Measurements from ENCODE around the gene ARMH4. TPM values are rescaled to one million over a fixed set of nuclear protein-coding genes. Genes with fewer than 3 reads are reported as not detected.
A peak's percentile ranks its signal among the peaks of the same experiment; 100 is the strongest.

The ARMH4 gene
- total RNA-seq, 4 donors from 2014 or later = 0.41 to 2.8 (median 0.48) TPM; not detected in 1

- in situ Hi-C loops (cut with MboI; ENCODE audit: low pct_ligation_motif_present in 1 of 4, low pct_unique_long_range_greater_than_20kb in 1 of 4, low sequenced_read_pairs in 3 of 4) (loop anchor here in 3 of 4 donors (10.0 kb wide), 1 partner anchor 63 kb away; no protein-coding TSS in a partner anchor), intact Hi-C loops (cut with DNase I; ENCODE audit: low total_unique reads) (loop anchor here (5.0 kb wide), 1 partner anchor 61 kb away; no protein-coding TSS in a partner anchor)
- no peak for DNase-seq
- no peak for TF ChIP-seq CTCF (IDR thresholded peaks at IDR 0.05)
- TF ChIP-seq EP300 (IDR thresholded peaks at IDR 0.05; ENCODE audit: low read depth) = no peak
- no peak for TF ChIP-seq POLR2AphosphoS5 (IDR thresholded peaks at IDR 0.05)
- no peak for TF ChIP-seq POLR2A (IDR thresholded peaks at IDR 0.05)
- no peak overlapping the region for H3K27ac ChIP-seq
- H3K4me1 ChIP-seq = no peaks in the 10 kb centered on the region
- H3K36me3 ChIP-seq = no peaks in the 10 kb centered on the region
- H3K27me3 ChIP-seq = no peaks in the 10 kb centered on the region
- WGBS, 2 donors (ENCODE audit: low coverage in 1 of 2) = 68 to 73% methylated on average over 5 of the region's 5 CpGs
- H3K9me3 ChIP-seq = no peaks in the 10 kb centered on the region
- no peak overlapping the region for H3K4me3 ChIP-seq
Observed at GRCh38 chr14:58167891-58168290, 15.9 kb upstream of the ARMH4 start.

GRCh38 chr14:58167057-58167456, 15.0 kb upstream of the ARMH4 start:
- Histone ChIP-seq H3K27me3 (no peaks in the 10 kb centered on the region), H3K9me3 (no peaks in the 10 kb centered on the region), H3K36me3 (no peaks in the 10 kb centered on the region), H3K27ac (no peak overlapping the region), H3K4me3 (no peak overlapping the region), H3K4me1 (no peaks in the 10 kb centered on the region)
- in situ Hi-C loops (cut with MboI; ENCODE audit: low pct_ligation_motif_present in 1 of 4, low pct_unique_long_range_greater_than_20kb in 1 of 4, low sequenced_read_pairs in 3 of 4) = loop anchor here in 3 of 4 donors (10.0 kb wide), 1 partner anchor 62 kb away; no protein-coding TSS in a partner anchor
- no peak for DNase-seq
- WGBS, 2 donors (ENCODE audit: low coverage in 1 of 2) = 52% methylated on average over 1 of the region's 1 CpG; no CpG with 5 or more reads in 1 of the 2 donors
- TF ChIP-seq POLR2A (IDR thresholded peaks at IDR 0.05) = no peak
- TF ChIP-seq CTCF (IDR thresholded peaks at IDR 0.05) = no peak
- TF ChIP-seq EP300 (IDR thresholded peaks at IDR 0.05; ENCODE audit: low read depth) = no peak
- TF ChIP-seq POLR2AphosphoS5 (IDR thresholded peaks at IDR 0.05) = no peak
- intact Hi-C loops (cut with DNase I; ENCODE audit: low total_unique reads) = loop anchor here (5.0 kb wide), 1 partner anchor 60 kb away; no protein-coding TSS in a partner anchor

- intact Hi-C loops (cut with DNase I; ENCODE audit: low total_unique reads) = loop anchor here (5.0 kb wide), 1 partner anchor 59 kb away; no protein-coding TSS in a partner anchor
- DNase-seq = peak; percentile 85
- Histone ChIP-seq H3K4me1 (no peaks in the 10 kb centered on the region), H3K9me3 (no peaks in the 10 kb centered on the region), H3K27ac (no peak overlapping the region), H3K27me3 (no peaks in the 10 kb centered on the region), H3K4me3 (no peak overlapping the region), H3K36me3 (no peaks in the 10 kb centered on the region)
- 26 to 32% methylated on average over 6 to 10 of the region's 10 CpGs for WGBS, 2 donors (ENCODE audit: low coverage in 1 of 2)
- TF ChIP-seq EP300 (IDR thresholded peaks at IDR 0.05; ENCODE audit: low read depth) (no peak), CTCF (IDR thresholded peaks at IDR 0.05) (peak; percentile 66 to 93 (median 87))
- in situ Hi-C loops (cut with MboI; ENCODE audit: low pct_ligation_motif_present in 1 of 4, low pct_unique_long_range_greater_than_20kb in 1 of 4, low sequenced_read_pairs in 3 of 4) = loop anchor here in 3 of 4 donors (10.0 kb wide), 1 partner anchor 61 kb away; no protein-coding TSS in a partner anchor
Observed at GRCh38 chr14:58166005-58166983, 14.3 kb upstream of the ARMH4 start.

- peaks cover 6% of the 10 kb centered on the region for H3K27me3 ChIP-seq
- H3K4me3 ChIP-seq = no peak overlapping the region
- H3K9me3 ChIP-seq = no peaks in the 10 kb centered on the region
- no peak overlapping the region for H3K27ac ChIP-seq
- intact Hi-C loops (cut with DNase I; ENCODE audit: low total_unique reads) (no loop called here), in situ Hi-C loops (cut with MboI; ENCODE audit: low pct_ligation_motif_present in 1 of 4, low pct_unique_long_range_greater_than_20kb in 1 of 4, low sequenced_read_pairs in 3 of 4) (loop anchor here in 3 of 4 donors (10.0 kb wide), 1 partner anchor 56 kb away; no protein-coding TSS in a partner anchor)
- H3K36me3 ChIP-seq = no peaks in the 10 kb centered on the region
- no peaks in the 10 kb centered on the region for H3K4me1 ChIP-seq
- DNase-seq = no peak
- TF ChIP-seq CTCF (IDR thresholded peaks at IDR 0.05) = no peak
- TF ChIP-seq POLR2AphosphoS5 (IDR thresholded peaks at IDR 0.05) = no peak
- no peak for TF ChIP-seq EP300 (IDR thresholded peaks at IDR 0.05; ENCODE audit: low read depth)
- no peak for TF ChIP-seq POLR2A (IDR thresholded peaks at IDR 0.05)
Observed at GRCh38 chr14:58160561-58160960, 8.5 kb upstream of the ARMH4 start.

Measured in transverse colon (tissue), 4 donors.